ENCODE data around the gene ARHGAP12.
"Not testable (repeated sequence)": the region's sequence is repeated elsewhere in the genome, so short reads cannot be mapped to it uniquely, and the experiment has no call there.

ARHGAP12 gene, protein sequence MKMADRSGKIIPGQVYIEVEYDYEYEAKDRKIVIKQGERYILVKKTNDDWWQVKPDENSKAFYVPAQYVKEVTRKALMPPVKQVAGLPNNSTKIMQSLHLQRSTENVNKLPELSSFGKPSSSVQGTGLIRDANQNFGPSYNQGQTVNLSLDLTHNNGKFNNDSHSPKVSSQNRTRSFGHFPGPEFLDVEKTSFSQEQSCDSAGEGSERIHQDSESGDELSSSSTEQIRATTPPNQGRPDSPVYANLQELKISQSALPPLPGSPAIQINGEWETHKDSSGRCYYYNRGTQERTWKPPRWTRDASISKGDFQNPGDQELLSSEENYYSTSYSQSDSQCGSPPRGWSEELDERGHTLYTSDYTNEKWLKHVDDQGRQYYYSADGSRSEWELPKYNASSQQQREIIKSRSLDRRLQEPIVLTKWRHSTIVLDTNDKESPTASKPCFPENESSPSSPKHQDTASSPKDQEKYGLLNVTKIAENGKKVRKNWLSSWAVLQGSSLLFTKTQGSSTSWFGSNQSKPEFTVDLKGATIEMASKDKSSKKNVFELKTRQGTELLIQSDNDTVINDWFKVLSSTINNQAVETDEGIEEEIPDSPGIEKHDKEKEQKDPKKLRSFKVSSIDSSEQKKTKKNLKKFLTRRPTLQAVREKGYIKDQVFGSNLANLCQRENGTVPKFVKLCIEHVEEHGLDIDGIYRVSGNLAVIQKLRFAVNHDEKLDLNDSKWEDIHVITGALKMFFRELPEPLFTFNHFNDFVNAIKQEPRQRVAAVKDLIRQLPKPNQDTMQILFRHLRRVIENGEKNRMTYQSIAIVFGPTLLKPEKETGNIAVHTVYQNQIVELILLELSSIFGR

DNA sequence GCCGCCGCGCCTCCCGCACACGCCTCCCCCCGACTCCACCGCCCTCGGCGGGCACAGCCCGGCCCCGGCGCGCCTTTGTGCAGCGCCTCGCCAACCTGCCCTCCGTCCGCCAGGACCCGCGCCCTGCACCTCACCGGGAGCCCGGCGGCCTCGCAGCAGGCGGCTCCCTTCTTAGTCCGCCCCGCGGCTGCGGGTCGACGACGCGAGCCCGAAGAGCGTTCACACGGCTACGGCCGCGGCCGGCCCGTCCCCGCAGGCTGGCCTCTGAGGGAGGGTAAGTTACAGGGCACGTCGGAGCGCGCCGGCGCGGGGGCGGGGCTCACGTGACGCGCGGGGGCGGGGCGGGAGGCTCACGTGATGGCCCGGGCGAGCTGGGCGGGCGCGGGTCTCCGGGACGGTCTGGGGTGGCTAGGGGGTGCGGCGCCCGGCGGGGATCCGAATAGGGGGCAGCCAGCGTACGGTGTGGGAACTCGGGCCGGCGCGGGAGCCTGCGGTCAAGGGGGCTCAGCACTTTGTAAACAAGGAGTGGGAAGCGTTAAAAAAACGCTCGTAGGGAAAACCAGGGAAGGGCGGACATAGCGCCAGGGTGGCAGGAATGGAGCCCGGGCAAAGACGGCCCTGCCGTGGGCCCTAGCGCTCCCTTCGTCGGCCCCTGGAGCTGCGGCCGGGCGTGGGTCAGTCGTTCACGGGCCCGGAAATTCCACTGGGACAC, at the start of gene ARHGAP12:
Gene ARHGAP12, minus strand, starts transcription at position 283 of the 712 bp plus-strand sequence. CDS start 19,976 bp downstream, outside the sequence.
- DNase-seq (ENCODE audit: low read depth): peak; percentile 71

DNA sequence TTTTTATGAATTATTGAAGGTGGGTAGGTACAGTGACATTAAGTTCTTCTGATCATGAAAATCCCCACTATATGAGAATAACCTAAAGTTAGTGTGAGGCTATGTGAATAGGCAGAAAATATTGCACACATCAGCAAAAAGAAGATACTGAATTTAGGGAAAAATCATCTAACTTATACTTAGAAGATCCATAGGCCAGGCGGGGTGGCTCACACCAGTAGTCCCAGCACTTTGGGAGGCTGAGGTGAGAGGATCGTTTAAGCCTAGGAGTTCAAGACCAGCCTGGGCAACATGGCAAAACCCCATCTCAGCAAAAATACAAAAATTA, 49.5 kb upstream of the ARHGAP12 start:
- DNase-seq (ENCODE audit: low read depth): no peak

DNA sequence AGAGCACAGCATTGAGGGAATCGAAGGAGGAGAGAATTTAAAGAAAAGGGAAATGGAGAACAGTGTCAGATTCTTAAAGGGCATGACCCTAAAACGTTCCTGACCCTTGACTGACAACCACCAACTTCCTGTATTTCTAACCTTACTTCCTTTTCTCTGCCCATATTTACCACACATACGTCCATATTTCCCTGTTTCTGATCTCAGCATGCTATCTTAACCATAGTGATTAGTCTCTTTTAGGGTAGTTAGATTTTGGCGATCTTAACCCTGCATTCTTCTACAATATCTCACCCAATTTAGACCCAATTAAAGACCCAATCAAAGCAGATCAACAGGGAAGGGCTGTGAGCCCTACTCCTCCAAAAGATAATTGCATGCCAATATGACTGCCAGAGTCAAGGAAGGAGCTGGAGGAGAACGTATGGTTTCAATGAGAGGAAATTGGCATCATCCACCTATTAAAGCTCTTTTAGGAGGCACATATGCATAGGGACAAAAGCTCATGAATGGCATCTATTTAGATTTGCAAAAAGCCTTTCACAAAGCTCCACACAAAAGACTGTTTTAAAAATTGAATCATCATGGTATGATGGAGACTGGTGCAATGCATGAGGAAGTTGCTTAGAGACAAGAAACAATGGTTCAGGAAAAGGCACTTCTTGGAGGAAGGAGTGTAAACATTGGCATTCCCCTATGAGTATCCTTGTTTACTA, 49.0 kb upstream of the ARHGAP12 start:
- peak; percentile 53 for DNase-seq (ENCODE audit: low read depth)

DNA sequence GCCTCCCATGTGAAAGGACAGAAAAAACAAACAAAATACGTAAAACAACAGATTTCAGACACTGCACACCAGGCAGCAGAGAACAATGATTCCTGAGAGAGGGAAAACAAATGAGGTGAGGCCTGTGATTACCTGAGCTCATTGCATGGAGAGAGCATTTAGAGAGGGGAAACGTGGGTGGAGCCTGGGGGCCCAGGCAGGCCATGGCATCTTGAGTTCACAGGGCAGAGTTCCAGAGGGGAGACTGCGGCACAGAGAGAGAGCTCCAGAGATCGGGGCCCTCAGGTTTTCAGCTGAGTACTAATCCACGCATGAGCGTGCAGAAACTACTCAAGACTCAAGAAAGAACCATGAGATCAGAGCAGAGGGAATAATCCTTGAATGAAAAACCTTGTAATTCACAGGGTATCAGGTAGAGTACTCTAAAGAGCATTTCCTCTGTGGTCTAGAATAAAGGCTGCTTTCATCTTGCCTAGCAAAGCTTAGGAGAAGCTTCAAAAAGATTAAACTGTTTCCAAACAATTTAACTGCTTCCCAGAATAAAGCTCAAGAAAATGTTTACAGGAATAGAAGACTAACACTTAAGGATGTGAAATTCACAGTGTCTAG, 46.6 kb upstream of the ARHGAP12 start:
- DNase-seq (ENCODE audit: low read depth): no peak

DNA sequence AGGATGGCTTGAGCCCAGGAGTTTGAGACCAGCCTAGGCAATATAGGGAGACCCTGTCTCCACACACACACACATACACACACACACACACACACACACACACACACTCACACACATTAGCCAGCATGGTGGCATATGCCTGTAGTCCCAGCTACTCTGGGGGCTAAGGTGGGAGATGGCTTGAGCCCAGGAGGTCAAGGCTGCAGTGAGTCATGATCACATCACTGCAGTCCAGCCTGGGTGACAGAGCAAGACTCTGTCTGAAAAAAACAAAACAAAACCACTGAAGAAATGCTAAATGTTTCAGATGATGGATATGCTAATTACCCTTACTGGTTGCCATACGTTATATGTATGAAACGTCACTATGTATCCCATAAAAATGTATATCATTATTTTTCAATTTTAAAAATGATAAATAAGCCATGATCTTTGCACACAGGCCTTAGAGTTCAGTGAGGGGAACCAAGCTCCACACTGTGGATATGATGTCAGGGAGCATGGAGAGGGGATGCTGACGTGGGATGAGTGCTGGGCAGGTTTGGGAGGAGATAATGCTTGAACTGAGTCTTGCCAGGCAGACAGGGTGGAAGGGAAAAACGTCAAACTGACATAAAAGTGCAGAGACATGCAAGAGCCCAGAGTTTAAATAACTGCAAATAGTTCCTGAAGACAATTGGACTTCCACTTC, 45.9 kb upstream of the ARHGAP12 start:
- no peak for DNase-seq (ENCODE audit: low read depth)

DNA sequence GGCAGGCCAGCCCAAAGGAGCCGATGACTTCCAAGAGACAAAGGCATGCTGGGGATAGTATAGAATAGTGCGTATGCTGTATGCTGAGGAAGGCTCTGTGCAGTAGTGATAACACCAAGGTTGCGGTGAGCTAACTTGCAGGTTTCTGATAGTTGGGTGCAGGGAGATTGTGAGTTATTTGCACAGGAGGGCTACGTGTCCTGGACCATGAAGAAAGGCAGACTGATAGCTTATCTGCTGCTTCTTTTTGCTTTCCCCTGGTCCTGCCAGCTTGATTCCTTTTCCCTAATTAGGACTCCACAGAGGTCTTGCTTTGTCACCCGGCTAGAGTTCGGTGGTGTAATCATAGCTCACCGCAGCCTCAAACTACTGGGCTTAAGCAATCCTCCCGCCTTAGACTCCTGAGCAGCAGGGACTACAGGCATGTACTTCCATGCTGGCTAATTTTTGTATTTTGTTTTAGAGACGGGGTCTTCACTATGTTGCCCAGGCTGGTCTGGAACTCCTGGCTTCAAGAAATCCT, 43.9 kb upstream of the ARHGAP12 start:
- DNase-seq (ENCODE audit: low read depth): no peak

DNA sequence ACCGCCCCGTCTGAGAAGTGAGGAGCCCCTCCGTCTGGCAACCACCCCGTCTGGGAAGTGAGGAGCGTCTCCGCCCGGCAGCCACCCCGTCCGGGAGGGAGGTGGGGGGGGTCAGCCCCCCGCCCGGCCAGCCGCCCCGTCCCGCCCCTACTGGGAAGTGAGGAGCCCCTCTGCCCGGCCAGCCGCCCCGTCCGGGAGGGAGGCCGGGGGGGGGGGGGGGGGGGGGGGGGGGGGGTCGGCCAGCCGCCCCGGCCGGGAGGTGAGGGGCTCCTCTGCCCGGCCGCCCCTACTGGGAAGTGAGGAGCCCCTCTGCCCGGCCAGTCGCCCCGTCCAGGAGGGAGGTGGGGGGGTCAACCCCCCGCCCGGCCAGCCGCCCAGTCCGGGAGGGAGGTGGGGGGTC, 41.2 kb upstream of the ARHGAP12 start:
- not testable (repeated sequence) for DNase-seq (ENCODE audit: low read depth)

DNA sequence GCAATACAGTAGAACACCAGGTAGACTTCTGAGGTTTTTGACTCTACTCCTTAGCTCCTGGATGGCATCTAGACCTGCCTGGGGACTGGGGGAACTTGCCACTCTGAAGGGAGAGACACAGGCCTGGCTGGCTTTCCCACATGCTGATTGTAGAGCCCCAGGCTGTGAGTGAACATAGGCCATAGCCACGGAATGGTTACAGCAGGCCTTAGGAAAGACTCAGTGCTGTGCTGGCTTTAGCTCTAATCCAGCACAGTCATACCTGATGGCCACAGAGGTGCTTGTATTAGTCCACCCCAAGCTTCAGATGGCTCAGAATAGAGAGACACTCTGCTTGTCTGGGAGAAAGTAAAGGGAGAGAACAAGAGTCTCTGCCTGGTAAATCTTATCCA, 35.0 kb upstream of the ARHGAP12 start:
- no peak for DNase-seq (ENCODE audit: low read depth)

DNA sequence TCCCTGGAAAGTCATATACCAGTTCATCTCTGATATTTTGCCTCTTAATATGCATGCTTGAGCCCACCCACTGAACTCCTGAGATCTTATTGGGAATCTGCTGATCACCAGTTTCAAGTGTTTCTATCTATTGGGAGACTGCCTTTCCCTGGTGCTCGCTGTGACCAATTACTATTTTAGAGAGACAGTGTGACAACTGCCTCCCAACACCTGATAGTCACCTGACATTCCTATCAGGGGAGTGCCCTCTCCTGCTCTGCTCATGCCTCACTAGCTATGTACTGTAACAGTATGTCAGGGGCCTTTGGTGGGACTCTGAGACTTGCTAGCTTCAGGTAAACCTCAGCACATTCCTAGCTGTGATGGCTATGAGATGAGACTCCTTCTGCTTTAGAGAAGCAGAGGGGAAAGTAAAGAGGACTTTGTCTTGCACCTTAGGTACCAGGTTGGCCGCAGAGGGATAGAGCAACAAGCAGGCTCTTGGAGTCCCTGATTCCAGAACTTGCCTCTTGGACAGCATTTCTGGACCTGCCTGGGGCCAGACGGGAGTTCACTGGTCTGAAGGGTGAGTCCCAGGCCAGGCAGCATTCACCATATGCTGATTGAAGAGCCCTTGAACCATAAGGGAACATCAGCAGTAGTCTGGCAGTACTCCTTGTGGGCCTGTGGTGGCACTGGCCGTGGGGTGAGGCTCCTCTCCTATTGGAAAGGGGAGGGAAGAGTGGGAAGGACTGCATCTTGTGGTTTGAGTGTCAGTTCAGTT, 34.4 kb upstream of the ARHGAP12 start:
- DNase-seq (ENCODE audit: low read depth): no peak

DNA sequence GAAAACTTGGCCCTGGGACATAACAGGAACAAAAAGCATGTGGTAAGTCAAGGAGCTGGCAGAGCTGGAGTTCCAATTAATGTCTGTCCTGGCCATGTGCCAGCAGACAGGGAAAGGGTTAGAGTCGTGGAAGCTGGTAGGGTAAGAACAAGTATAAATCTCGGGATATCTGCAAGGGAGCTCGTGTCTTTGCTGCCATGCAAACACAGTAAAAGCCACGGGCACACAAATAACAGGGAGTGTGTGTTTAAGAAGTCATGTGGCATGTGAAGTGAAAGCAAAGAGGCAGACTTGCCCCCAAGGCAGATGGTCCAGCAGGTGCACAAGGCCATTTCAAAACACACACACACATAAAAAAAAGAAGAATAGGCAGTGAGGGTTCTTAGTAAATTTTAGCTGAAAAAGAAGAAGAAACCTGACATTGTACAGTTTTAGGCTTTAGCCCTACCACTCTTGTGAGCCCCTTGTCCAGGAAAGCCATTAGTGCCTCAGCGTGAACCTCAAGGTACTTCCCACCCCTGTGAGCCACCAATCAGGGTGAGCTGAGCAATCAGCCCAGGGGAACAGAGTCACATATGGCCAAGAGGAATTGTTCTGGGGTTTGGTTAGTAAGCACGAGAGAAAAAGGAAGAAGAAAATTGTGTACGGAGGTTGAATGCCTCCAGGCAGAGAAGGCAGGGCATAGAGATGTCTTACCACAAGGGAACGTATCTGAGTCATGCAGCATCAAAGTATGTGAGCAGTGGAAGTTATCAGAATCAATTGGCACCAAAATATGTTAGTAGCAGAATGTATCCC, 32.8 kb upstream of the ARHGAP12 start:
- DNase-seq (ENCODE audit: low read depth): no peak

DNA sequence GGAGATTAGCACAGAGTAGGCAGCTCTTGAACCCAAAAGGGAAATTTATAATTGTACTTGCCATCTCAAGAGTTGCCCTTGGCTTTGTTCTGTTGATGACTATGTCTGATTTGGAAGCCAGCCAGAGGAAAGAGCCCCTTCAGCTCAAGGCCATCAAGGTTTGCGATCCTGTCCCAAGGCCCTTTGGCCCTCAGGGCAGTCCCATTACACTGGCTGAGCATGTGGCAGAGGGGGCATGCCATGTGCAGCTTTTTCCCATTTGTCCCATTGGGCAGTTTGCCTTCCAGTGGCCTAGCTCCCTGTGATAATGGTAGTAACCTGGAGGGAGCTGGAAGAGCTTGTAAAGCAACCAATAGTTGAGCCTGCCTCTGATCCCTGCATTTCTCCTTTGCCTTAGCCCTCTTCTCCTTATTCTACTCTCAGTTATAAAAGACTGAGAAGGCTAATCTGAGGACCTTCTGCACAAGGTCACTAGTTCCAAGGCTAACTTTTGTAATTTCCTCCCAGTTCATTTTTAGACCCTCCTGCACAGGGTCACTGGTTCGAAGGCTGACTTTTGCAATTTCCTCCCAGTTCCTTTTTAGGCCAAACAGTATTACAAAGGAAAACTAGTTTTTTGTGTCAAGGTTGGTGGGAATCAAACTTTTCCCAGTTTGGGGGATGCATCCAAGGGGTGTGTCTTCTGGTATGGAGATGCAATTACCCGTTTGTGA, 31.0 kb upstream of the ARHGAP12 start:
- DNase-seq (ENCODE audit: low read depth): no peak

DNA sequence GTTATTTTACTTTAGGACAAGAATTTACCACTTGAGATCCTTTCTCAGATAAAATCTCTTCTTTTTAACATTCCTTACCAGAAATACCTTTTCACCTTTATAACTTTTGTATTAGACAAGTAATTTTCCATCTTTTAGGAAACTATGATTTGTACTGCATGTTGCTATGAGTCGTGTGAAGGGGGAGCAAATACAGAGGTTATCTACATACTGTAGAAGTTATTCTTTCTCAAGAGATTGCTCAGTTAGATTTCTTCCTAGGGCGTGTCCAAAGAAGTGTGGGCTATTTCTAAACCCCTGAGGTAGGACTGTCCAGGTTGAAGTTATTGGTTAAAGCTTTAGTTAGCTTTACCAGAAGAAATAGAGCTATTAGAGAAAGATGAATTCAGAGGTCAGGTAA, 30.2 kb upstream of the ARHGAP12 start:
- no peak for DNase-seq (ENCODE audit: low read depth)

DNA sequence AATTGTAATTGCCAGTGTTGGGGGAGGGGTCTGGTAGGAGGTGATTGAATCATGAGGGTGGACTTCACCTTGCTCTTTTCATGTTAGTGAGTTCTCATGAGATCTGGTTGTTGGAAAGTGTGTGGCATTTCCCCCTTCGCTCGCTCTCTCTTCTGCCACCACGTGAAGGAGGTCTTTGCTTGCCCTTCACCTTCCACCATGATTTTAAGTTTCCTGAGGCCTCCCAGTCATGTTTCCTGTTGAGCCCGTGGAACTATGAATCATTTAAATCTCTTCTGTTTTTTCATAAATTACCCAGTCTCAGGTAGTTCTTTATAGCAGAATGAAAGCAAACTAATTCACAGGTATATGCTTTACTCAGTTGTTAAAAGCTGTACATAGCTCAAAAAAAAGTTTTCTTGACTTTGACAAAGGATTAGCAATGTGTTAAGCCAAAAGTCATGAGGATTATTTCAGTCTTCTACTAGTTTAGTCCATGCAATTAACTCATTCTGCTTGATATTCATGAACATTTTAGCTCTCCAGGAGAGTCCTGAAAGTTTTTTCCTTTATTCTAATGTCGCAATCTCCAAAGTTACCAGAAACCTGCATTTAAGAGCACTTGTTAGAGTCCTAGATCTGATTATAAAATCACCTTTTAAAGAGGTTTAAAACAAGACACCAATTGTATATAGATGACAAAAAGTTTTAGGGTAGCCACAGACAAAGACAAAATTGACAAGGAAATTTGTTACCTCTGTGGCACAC, 27.7 kb upstream of the ARHGAP12 start:
- no peak for DNase-seq (ENCODE audit: low read depth)

DNA sequence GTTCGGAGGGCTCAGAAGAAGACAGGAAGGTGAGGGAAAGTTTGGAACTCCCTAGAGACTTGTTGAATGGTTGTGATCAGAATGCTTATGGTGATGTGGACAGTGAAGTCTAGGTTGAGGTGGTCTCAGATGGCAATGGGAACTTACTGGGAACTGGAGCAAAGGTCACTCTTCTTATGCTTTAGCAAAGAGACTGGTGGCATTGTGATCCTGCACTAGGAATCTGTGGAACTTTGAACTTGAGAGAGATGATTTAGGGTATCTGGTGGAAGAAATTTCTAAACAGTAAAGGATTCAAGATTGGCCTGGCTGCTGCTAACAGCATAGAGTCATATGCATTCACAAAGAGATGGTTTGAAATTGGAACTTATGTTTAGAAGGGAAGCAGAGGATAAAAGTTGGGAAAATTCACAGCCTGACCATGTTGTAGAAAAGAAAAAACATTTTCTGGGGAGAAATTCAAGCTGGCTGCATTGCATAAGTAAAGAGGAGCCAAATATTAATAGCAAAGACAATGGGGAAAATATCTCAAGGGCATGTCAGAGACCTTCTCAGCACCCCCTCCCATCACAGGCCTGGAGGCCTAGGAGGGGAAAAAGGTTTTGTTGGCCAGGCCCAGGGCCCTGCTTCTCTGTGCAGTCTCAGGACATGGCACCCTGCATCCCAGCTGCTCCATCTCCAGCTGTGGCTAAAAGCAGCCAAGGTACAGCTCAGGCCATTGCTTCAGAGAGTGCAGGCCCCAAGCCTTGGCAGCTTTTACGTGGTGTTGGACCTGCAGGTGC, 26.0 kb upstream of the ARHGAP12 start:
- DNase-seq (ENCODE audit: low read depth): no peak

DNA sequence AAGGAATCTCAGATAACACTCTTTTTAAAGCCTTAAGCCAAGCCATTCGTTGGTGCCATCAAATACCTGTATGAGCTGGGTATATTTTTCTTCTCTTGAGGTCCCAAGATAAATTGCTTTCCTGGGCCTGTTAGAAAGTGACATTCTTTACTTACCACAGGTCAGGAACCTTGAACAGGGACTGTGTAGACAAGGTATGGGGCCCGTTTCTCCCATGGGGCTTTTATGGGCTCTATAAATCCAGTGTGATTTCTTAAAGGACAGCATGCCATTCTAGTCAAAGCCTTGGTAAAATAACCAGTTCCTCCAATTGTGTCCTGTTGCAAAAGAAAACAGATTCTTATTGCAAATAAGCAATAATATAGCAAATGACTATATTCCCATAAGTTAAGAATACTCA, 24.8 kb upstream of the ARHGAP12 start:
- no peak for DNase-seq (ENCODE audit: low read depth)

DNA sequence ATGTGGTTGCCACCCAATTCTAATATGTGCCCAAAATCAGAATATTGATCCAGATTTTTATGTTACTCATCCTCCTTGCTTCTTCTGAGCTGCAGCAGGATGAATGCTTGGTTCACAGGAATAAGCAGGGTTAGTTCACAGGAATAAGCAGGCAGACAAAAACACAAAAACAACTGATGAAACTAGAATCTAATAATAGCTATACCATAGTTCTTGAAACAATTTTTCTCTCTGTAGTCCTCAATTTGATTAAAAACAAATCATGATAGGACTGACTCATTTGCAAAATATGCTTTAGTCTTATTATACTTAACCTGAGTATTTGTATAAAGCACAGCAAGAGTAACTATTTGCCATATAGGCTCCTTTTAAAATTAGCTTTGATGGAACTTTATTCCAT, 24.4 kb upstream of the ARHGAP12 start:
- DNase-seq (ENCODE audit: low read depth): no peak

DNA sequence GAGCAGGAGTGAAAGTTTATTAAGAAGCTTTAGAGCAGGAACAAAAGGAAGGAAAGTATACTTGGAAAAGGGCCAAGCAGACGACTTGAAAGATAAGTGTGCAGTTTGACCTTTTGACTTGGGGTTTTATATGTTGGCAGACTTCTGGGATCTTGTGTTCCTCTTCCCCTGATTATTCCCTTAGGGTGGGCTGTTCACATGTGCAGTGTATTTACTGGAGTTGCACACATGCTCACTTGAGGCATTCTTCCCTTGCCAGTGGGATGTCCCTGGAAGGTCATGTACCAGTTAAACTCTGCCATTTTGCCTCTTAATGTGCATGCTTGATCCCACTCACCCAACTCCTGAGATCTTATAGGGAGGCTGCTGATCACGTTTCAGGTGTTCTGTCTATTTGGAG, 23.4 kb upstream of the ARHGAP12 start:
- DNase-seq (ENCODE audit: low read depth): no peak
